ENCODE results near the gene TFB1M.

Gene TFB1M

GRCh38 chr6:155253337-155253736 is 60.9 kb downstream of the TFB1M start:
- TF ChIP-seq ZFX (IDR thresholded peaks at IDR 0.05; ENCODE audit: borderline replicate concordance): no peak
- no peak for TF ChIP-seq CTCF (IDR thresholded peaks at IDR 0.05)
- no peak overlapping the region for H3K27ac ChIP-seq

DNA sequence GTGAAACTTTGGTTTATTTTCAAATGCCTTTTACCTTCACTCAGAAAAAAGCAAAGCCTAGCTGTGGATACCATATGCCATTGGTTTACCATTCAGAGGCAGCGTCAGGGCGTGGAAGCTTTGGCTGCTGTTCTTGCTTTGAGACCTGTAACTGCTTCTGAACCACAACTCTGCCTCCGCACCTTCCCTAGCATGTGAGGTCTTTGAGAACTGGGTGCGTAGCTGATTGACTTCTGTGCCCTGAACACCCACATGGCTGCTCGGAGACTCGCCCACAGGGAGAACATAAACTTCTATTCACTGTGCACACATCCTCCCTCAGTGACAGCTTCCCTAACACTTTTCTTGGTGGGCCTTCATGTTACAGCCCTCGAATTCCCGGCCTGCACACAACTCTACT is 61.7 kb downstream of the TFB1M start:
- H3K27ac ChIP-seq: no peak overlapping the region
- no peak for TF ChIP-seq ZFX (IDR thresholded peaks at IDR 0.05; ENCODE audit: borderline replicate concordance)
- no peak for TF ChIP-seq CTCF (IDR thresholded peaks at IDR 0.05)

GRCh38 chr6:155250701-155251381 is 63.4 kb downstream of the TFB1M start:
- no peak overlapping the region for H3K27ac ChIP-seq
- TF ChIP-seq CTCF (IDR thresholded peaks at IDR 0.05) (no peak), ZFX (IDR thresholded peaks at IDR 0.05; ENCODE audit: borderline replicate concordance) (no peak)

DNA sequence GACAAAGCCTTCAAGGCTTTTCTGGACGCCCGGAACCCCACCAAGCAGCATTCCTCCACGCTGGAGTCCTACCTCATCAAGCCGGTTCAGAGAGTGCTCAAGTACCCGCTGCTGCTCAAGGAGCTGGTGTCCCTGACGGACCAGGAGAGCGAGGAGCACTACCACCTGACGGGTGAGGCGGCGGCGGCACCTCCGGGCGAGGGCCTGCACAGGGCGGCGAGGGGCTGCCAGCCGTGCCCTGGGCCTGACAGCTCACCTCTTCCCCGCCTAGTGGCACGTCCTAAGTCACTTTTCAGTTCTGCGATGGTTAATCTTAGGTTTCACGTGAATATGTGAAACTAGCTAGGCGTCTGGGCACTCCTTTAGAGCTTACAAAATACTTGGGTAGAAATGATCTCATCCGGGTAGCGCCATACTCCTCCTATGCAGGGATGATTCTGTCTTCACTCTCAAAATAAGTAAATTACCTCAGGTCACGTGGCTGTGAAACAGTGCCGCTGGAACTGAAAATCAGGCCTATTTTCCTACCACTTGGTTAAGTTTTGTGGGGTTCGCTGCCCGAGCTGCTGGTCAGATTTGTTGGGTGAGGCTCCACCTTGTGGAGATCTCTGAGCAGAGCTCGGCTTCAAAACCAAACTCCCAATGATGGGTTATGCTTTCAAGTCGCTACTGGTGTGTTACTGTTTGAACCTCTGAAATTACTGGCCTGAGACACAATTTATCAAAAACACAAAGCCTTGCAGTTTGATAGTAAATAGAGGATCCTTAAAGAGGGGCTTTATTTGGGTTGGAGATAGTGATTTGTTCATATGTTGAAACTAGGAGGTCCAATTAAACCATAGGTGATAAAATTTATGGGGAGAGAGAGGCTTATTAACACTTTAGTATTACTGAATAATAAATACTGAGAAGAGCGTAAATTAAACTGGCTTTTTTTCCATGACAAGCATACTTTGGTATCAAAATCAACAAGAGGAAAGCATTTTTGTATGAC is 66.0 kb downstream of the TFB1M start:
- TF ChIP-seq CTCF (IDR thresholded peaks at IDR 0.05) (peak; percentile 36), ZFX (IDR thresholded peaks at IDR 0.05; ENCODE audit: borderline replicate concordance) (no peak)
- H3K27ac ChIP-seq: no peak overlapping the region

- H3K27ac ChIP-seq: no peak overlapping the region
- TF ChIP-seq ZFX (IDR thresholded peaks at IDR 0.05; ENCODE audit: borderline replicate concordance) (no peak), CTCF (IDR thresholded peaks at IDR 0.05) (no peak)
These were observed 66.7 kb downstream of the TFB1M start for GRCh38 chr6:155247618-155248007.

DNA sequence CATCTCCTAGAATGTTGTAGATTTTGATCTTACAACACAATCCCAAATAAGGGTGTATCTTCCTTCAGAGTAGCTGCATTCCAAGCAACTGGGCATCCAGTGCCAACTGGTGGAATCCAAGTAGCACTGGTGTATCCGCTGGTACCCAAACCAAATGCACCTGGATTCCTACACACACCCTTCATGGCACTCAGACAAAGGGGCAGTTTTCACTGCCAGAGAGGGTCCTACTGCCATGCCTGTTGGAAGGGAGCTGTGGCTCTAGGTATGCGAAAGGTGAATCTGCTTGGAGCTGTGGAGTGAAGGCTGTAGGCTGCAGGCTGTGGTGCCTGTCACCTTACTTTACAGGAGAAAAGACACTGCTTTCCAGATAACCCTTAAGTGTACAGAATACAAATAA is 67.5 kb downstream of the TFB1M start:
- no peak overlapping the region for H3K27ac ChIP-seq
- TF ChIP-seq CTCF (IDR thresholded peaks at IDR 0.05): no peak
- no peak for TF ChIP-seq ZFX (IDR thresholded peaks at IDR 0.05; ENCODE audit: borderline replicate concordance)

- TF ChIP-seq CTCF (IDR thresholded peaks at IDR 0.05): no peak
- TF ChIP-seq ZFX (IDR thresholded peaks at IDR 0.05; ENCODE audit: borderline replicate concordance): no peak
- H3K27ac ChIP-seq: no peak overlapping the region
These were observed 68.5 kb downstream of the TFB1M start for GRCh38 chr6:155245831-155246230.

Data from 22Rv1 (cell line).